Psoas muscle (tissue), 8 donors: ENCODE data around the gene ALG1. TPM values are rescaled to one million over a fixed set of nuclear protein-coding genes. Genes with fewer than 3 reads are reported as not detected.

Experiments used
- ATAC-seq, 4 donors: fragments of 200-7000 bp; cut with Tn5 transposase; one replicate each; pipeline ENCODE4 v1.9.1; 2020; ENCODE audit warnings: moderate library complexity in 3 of 4, mild to moderate bottlenecking in 2 of 4
- DNase-seq, 2 donors: peaks; one replicate each; pipeline ENCODE4 v3.0.0-alpha.2; 2020
- H3K27ac ChIP-seq: fragments of 200-600 bp; one replicate; pipeline ENCODE4 v1.8.0; 2022
- H3K27me3 ChIP-seq, 3 donors: fragments of 200-600 bp in 1 of 3; one replicate each; pipeline versions ENCODE4 v1.6.1 to v1.8.0; 2013 to 2022; ENCODE audit warnings: low read length in 2 of 3, mild to moderate bottlenecking in 2 of 3, moderate library complexity in 1 of 3; ENCODE audit not compliant: insufficient read depth in 3 of 3
- H3K36me3 ChIP-seq, 2 donors: fragments of 200-600 bp in 1 of 2; one replicate each; pipeline versions ENCODE4 v1.6.1 to v1.8.0; 2013 to 2022; ENCODE audit warnings: low read depth in 1 of 2, mild to moderate bottlenecking in 1 of 2, moderate library complexity in 1 of 2; ENCODE audit not compliant: insufficient read depth in 1 of 2
- H3K4me1 ChIP-seq: fragments of 200-600 bp; one replicate; pipeline ENCODE4 v1.8.0; 2022
- H3K4me3 ChIP-seq: fragments of 200-600 bp; one replicate; pipeline ENCODE4 v1.8.0; 2022; ENCODE audit warnings: mild to moderate bottlenecking
- H3K9me3 ChIP-seq: fragments of 200-600 bp; one replicate; pipeline ENCODE4 v1.8.0; 2022
- CTCF ChIP-seq: fragments of 200-600 bp; IDR thresholded peaks from one replicate; pipeline ENCODE4 v1.8.0; 2022; ENCODE audit warnings: antibody characterized with exemption
- WGBS, 3 donors: extraction: QIAGEN DNeasy Blood & Tissue Kit; methylation state at CpG; one replicate each; pipeline versions ENCODE4 v1.1.6 to v1.1.7; 2013; 5-methylcytosine and 5-hydroxymethylcytosine counted together
- intact Hi-C, 2 donors: fragments of 100-400 bp; cut with DNase I; formaldehyde crosslinking; loops; one replicate each; pipeline versions ENCODE4 v1.11.0 to v1.14.2; 2022
- polyA plus RNA-seq, 3 donors: library from polyadenylated mRNA; stranded (reverse); fragments of 200-250 nt; gene quantifications; one replicate each; pipeline ENCODE4 v1.2.3, GENCODE V29; 2013
- total RNA-seq, 4 donors: library from RNA; stranded (reverse); fragmentation: NEBNext Ultra II Directional in 2 of 4; extraction: Animal tissue kit (Norgen Biotek cat#: 25700) in 2 of 4; gene quantifications; one replicate each; pipeline versions ENCODE4 v1.2.1 to v1.2.4, GENCODE V29; 2021 to 2023
- donor health status: healthy with polysubstance abuse.
- donor health status: DM: no; HTN: no; CAD: no; lungs with moderate emphysema.
- donor health status: Bipolar disorder and iron deficiency.
- donor health status: healthy.
- donor health status: DM: yes; HTN: yes; CAD: no.
- donor health status: DM: no; HTN: no; CAD: no.
- donor health status: DM: no; HTN: no; CAD: no.
- donor health status: DM: yes; HTN: yes; CAD: no.

ALG1 gene
- total and polyA plus RNA-seq, 7 donors, result 4.9 to 13.1 (median 7.3) TPM

GRCh38 chr16:5059386-5060072 is 12.1 kb upstream of the ALG1 start:
- ATAC-seq (no peak), DNase-seq (no peak)
- Histone ChIP-seq H3K27ac (no peak overlapping the region), H3K4me3 (no peak overlapping the region), H3K9me3 (no peaks in the 10 kb centered on the region), H3K27me3 (no peaks in the 10 kb centered on the region), H3K36me3 (no peaks in the 10 kb centered on the region), H3K4me1 (no peaks in the 10 kb centered on the region)
- WGBS, 3 donors, result 62 to 70% (median 68%) methylated on average over 6 of the region's 6 CpGs
- TF ChIP-seq CTCF, result no peak
- intact Hi-C loops, result no loop called here

- no peak for ATAC-seq
- intact Hi-C loops, result no loop called here
- H3K9me3 ChIP-seq, result no peaks in the 10 kb centered on the region
These were observed 11.5 kb upstream of the ALG1 start for GRCh38 chr16:5060073-5060641.

GRCh38 chr16:5062051-5062450 is 9.6 kb upstream of the ALG1 start:
- no peaks in the 10 kb centered on the region for H3K27me3 ChIP-seq
- H3K27ac ChIP-seq, result no peak overlapping the region
- ATAC-seq (no peak), DNase-seq (no peak)
- intact Hi-C loops, result no loop called here
- H3K9me3 ChIP-seq, result no peaks in the 10 kb centered on the region
- no peak overlapping the region for H3K4me3 ChIP-seq
- H3K4me1 ChIP-seq, result no peaks in the 10 kb centered on the region
- no peaks in the 10 kb centered on the region for H3K36me3 ChIP-seq
- TF ChIP-seq CTCF, result no peak
- WGBS, 3 donors, result 74 to 79% (median 78%) methylated on average over 11 of the region's 11 CpGs

More at GRCh38 chr16:5060073-5060641, 11.5 kb upstream of the ALG1 start:
- no peak for TF ChIP-seq CTCF
- Histone ChIP-seq H3K4me1 (no peaks in the 10 kb centered on the region), H3K27me3 (no peaks in the 10 kb centered on the region), H3K4me3 (no peak overlapping the region), H3K36me3 (no peaks in the 10 kb centered on the region), H3K27ac (no peak overlapping the region)
- DNase-seq, result no peak
- 64 to 69% (median 67%) methylated on average over 10 of the region's 10 CpGs for WGBS, 3 donors

GRCh38 chr16:5062790-5063765 is 8.6 kb upstream of the ALG1 start:
- Histone ChIP-seq H3K9me3 (no peaks in the 10 kb centered on the region), H3K27ac (no peak overlapping the region), H3K27me3 (no peaks in the 10 kb centered on the region), H3K4me1 (no peaks in the 10 kb centered on the region), H3K36me3 (no peaks in the 10 kb centered on the region), H3K4me3 (no peak overlapping the region)
- 57 to 61% (median 59%) methylated on average over 19 of the region's 19 CpGs for WGBS, 3 donors
- ATAC-seq, result no peak
- intact Hi-C loops, result no loop called here
- TF ChIP-seq CTCF, result no peak
- DNase-seq, result no peak
